GM19455 (cell line): ENCODE results near the gene MAGI1.
"Not testable (repeated sequence)": the region's sequence is repeated elsewhere in the genome, so short reads cannot be mapped to it uniquely, and the experiment has no call there.

Experiments
- ATAC-seq: cut with Tn5 transposase; IDR thresholded peaks from one replicate; pipeline ENCODE4 v1.9.1; 2021; ENCODE audit not compliant: unreplicated experiment

MAGI1 gene

GRCh38 chr3:65607965-65608460, 430.7 kb downstream of the MAGI1 start:
- not testable (repeated sequence) for ATAC-seq

GRCh38 chr3:65607101-65607500, 431.6 kb downstream of the MAGI1 start:
- ATAC-seq, result no peak

- no peak for ATAC-seq
Measured at GRCh38 chr3:65605876-65606432, 432.8 kb downstream of the MAGI1 start.

- ATAC-seq, result no peak
Measured at GRCh38 chr3:65604863-65605526, 433.7 kb downstream of the MAGI1 start.

- ATAC-seq, result no peak
Measured at GRCh38 chr3:65603631-65604030, 435.1 kb downstream of the MAGI1 start.

- no peak for ATAC-seq
Measured at GRCh38 chr3:65600888-65601287, 437.8 kb downstream of the MAGI1 start.

- no peak for ATAC-seq
Measured at GRCh38 chr3:65597952-65598413, 440.7 kb downstream of the MAGI1 start.

GRCh38 chr3:65597226-65597951, 441.3 kb downstream of the MAGI1 start:
- ATAC-seq, result no peak

- no peak for ATAC-seq
Measured at GRCh38 chr3:65596571-65597225, 442.0 kb downstream of the MAGI1 start.

GRCh38 chr3:65596029-65596300, 442.8 kb downstream of the MAGI1 start:
- ATAC-seq, result no peak

GRCh38 chr3:65595222-65596028, 443.3 kb downstream of the MAGI1 start:
- ATAC-seq, result no peak

GRCh38 chr3:65593780-65594752, 444.7 kb downstream of the MAGI1 start:
- no peak for ATAC-seq

- no peak for ATAC-seq
Measured at GRCh38 chr3:65591313-65591712, 447.4 kb downstream of the MAGI1 start.

GRCh38 chr3:65588884-65589283, 449.8 kb downstream of the MAGI1 start:
- ATAC-seq, result no peak

GRCh38 chr3:65587650-65588439, 450.9 kb downstream of the MAGI1 start:
- no peak for ATAC-seq

GRCh38 chr3:65584913-65585312, 453.8 kb downstream of the MAGI1 start:
- no peak for ATAC-seq

- no peak for ATAC-seq
Measured at GRCh38 chr3:65584002-65584401, 454.7 kb downstream of the MAGI1 start.

GRCh38 chr3:65583188-65583587, 455.5 kb downstream of the MAGI1 start:
- ATAC-seq, result no peak
